AG09319 (cell line): Measurements from ENCODE around the gene PDE9A.

ENCODE experiments used
- DNase-seq: peaks from one replicate; pipeline ENCODE4 v3.0.0-alpha.2; 2010; ENCODE audit warnings: low read depth; ENCODE audit errors: extremely low read depth
- TF ChIP-seq, protein P1 (sequence below): IDR thresholded peaks from 2 replicates; pipeline ENCODE4 v1.5.1; 2011; ENCODE audit warnings: low read depth, mild to moderate bottlenecking, inconsistent platforms, low read length, moderate library complexity

Gene PDE9A

DNA sequence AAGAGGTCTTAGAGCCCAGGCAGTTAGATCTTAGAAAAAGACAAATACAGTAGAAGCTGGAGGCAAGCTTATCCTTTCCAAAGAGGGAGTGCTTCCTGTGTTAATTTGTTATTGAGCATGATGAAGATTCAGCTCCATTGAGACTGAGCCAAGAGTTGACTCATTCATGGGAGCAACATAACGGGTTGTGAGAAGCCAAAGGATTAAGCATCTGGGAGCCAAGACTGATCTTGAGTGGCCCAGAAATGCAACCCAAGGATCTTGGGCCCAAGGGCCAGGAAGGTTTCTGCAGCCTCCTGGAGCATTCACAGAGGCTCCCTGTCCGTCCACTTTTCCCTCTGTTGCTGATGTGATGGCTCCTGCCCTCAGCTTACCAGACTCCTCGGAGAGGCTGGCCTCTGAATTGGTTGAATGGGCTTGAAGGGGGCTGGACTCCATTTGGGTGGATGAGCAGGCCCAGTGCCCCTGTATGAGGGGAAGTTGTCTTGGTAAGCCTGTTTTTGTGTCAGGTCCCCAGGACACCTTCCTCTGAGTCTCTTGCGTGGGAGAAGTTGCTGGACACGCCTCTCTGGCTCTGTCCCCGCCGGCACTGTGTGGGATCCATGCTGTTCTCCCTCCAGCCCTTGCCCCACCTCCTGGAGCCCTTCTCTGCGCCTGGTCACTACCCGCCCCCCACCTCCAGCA lies 42.4 kb downstream of the PDE9A start:
- DNase-seq, result no peak
- TF ChIP-seq, protein P1, sequence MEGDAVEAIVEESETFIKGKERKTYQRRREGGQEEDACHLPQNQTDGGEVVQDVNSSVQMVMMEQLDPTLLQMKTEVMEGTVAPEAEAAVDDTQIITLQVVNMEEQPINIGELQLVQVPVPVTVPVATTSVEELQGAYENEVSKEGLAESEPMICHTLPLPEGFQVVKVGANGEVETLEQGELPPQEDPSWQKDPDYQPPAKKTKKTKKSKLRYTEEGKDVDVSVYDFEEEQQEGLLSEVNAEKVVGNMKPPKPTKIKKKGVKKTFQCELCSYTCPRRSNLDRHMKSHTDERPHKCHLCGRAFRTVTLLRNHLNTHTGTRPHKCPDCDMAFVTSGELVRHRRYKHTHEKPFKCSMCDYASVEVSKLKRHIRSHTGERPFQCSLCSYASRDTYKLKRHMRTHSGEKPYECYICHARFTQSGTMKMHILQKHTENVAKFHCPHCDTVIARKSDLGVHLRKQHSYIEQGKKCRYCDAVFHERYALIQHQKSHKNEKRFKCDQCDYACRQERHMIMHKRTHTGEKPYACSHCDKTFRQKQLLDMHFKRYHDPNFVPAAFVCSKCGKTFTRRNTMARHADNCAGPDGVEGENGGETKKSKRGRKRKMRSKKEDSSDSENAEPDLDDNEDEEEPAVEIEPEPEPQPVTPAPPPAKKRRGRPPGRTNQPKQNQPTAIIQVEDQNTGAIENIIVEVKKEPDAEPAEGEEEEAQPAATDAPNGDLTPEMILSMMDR, result no peak

DNA sequence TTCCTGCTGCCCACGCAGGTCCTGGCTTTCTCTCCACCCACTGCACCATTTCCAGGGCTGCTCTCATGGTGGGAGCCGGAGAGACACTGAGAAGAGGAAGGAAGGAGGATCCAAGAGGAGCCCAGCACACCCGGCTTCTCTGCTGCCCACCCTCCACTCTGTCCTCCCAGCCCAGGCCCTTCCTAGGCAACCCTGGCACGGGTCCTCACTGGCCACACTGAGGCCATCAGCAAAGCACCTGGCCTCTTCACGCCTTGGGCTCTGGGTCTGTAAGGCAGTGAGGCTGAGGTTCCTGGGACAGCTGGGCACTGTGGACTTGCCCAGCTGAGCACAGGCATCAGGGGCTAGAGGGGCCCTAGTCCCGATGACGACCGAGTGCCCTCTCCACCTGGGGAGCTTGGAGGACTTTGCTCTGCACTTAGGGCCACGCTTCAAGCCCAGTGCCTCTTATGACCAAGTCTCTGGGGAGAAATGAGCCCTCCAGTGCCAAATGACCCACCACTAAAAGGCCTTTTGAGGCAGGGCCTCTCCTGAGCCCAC lies 43.1 kb downstream of the PDE9A start:
- no peak for DNase-seq
- TF ChIP-seq, protein P1, result no peak

DNA sequence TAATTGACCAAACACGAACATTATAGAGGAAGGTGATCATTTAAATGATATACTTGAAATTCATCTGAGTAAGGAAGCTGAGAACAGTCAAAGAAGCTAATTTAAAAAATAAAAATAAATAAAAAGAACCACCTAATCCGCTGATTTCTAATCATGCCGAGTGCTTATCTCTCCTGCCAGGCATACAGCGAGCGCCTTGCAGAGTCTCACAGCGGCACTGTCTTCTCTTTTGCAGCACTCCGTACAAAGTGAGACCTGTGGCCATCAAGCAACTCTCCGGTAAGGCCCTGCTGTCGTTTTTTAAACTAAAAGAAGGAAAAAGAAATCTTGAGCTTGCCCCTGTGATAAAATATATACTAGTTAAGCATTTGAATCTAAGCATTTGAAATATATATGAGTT lies 45.3 kb downstream of the PDE9A start:
- TF ChIP-seq, protein P1, result no peak
- no peak for DNase-seq

DNA sequence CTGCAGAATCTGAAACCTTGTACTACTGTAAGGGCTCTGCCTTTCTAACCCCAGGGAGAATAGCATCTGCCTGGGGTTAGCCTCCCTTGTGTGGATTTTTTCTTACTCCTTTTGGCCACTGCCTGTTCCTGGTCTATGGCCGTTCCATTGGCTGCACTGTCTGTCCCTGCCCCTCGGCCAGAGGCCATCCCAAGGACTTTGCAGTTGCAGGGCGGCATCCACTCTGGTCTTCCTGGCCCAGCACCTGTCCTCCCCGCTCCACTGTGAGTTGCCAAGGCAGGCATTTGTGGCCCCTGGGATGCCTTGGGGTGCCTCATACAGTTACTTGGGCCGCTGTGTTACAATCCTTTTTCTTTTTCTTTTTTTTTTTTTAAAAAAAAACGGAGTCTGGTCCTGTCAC lies 45.8 kb downstream of the PDE9A start:
- no peak for DNase-seq
- TF ChIP-seq, protein P1, result no peak

DNA sequence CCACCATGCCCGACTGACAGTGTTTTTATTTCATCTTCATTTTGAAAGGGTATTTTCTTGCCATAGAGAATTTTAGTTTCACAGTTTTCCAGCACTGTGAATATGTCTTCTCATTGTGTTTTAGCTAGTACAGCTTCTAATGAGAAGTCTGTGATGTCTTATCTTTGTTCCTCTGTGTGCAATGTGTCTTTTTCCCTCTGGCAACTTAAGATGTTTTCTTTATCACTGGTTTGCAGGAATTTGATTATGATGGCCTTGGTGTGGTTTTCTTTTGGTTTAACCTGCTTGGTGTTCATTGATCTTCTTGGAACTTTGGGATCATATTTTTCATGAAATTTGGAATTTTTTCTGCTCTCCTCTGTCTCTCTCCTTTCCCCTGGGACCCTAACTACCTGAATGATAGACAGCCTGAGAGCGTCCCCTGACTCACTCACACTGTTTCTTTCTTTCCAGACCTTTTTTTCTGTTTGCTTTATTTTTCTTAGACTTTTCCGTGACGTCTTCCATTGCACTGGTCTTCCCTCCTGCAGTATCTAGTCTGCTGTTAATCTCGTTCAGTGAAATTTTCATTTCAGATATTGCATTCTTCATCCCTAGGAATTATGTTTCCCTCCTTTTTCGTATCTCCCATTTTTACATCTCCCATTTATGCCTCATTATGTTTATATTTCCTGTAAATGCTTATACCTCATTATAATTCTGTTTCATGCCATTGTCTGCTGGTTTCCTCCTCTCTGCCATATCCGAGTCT lies 48.5 kb downstream of the PDE9A start:
- TF ChIP-seq, protein P1, result no peak
- no peak for DNase-seq

DNA sequence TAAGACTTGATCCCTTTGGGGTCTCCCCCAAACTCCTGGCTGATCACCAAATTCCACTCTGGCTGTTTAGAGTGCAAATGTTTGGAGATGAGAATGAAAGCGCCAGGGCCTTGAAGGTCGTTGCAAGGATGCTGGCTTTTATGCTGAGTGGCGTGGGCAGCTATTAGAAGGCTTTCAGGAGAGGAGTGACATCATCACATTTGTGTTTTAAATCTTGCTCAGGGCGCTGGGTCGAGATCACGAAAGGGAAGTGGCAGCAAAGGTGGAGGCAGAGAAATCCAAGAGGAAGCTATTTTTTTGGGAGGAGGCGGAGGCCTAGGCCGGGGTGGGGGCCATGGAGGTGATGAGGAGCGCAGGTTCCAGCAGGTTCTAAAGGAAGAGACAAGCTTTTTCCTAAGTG lies 49.3 kb downstream of the PDE9A start:
- TF ChIP-seq, protein P1, result no peak
- no peak for DNase-seq
